GM13976 (cell line): ENCODE data around the gene PRRT1.

Source experiments
- DNase-seq: peaks from one replicate; pipeline ENCODE4 v3.0.0; 2012; ENCODE audit warnings: low spot score
- CTCF ChIP-seq: IDR thresholded peaks from 2 replicates; pipeline ENCODE4 v1.5.1; 2012; ENCODE audit warnings: borderline replicate concordance, mild to moderate bottlenecking; ENCODE audit not compliant: insufficient read depth; ENCODE audit errors: extremely low read depth, missing control alignments, control extremely low read depth
- in situ Hi-C: fragments of 300-500 bp; cut with MboI; formaldehyde crosslinking; loops from one replicate; pipeline ENCODE4 v1.12.0; 2022; ENCODE audit warnings: low sequenced_read_pairs, mixed read lengths, inconsistent platforms; ENCODE audit not compliant: unreplicated experiment

PRRT1 gene

GRCh38 chr6:32153564-32154513 is 2.1 kb upstream of the PRRT1 start, which contains the start of gene PPT2:
TSS of gene PPT2 (plus strand) at chr6:32154141. CDS start at chr6:32154595, 454 bp downstream.
- peak; percentile 84 for DNase-seq
- in situ Hi-C loops = no loop called here
- TF ChIP-seq CTCF = no peak

- DNase-seq = no peak
- no peak for TF ChIP-seq CTCF
- in situ Hi-C loops = no loop called here
Measured at GRCh38 chr6:32152769-32153563, 1.2 kb upstream of the PRRT1 start.

- no peak for DNase-seq
- in situ Hi-C loops = no loop called here
- no peak for TF ChIP-seq CTCF
Measured at GRCh38 chr6:32151181-32151862, 417 bp downstream of the PRRT1 start.

GRCh38 chr6:32149932-32150870 is 1.5 kb downstream of the PRRT1 start:
- peak; percentile 18 for DNase-seq
- TF ChIP-seq CTCF = no peak

GRCh38 chr6:32149092-32149755 is 2.5 kb downstream of the PRRT1 start:
- in situ Hi-C loops = no loop called here
- no peak for DNase-seq
- no peak for TF ChIP-seq CTCF

More at GRCh38 chr6:32149932-32150870, 1.5 kb downstream of the PRRT1 start:
- in situ Hi-C loops = no loop called here
